ENCODE data around the gene DFFA.

DFFA gene, protein sequence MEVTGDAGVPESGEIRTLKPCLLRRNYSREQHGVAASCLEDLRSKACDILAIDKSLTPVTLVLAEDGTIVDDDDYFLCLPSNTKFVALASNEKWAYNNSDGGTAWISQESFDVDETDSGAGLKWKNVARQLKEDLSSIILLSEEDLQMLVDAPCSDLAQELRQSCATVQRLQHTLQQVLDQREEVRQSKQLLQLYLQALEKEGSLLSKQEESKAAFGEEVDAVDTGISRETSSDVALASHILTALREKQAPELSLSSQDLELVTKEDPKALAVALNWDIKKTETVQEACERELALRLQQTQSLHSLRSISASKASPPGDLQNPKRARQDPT

DNA sequence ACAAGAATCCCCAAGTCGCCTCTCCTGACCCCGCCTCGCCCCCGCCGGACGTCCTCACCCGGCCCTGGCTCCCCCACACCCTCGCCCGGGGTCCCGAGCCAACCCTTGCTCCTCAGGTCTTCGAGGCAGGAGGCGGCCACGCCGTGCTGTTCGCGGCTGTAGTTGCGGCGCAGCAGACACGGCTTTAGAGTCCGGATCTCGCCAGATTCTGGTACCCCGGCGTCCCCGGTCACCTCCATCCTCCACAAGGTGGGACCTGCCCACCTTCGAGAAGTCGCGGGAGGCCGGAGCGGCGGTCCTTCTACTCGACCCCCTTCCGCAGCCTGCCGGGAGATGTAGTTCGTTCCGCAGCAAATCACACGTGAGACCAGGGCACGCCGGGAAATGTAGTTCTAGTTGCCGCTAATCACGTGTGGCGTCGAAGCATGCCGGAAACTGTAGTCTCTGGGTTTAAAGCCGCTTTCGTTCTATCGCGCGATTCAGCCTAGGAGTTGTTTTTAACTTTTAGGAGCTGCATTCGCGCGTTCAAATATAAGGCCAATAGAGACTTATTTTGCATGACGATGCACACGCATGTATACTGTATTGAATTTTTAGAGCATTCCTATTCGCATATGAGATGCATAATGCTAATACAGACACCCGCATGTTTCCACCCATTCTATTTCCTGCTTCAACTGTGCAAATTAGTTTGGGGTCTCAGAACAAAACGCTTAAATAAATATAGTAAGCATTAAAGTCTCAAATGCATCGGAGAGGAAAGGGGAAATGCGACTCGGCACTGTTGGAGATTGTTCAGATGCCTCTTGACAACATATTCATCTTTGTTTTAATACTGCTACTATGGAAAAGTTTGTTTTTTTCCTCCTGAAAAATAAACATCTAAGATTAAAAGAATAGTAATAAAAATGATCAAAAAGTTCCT is at the start of gene DFFA:
Gene DFFA (minus strand): TSS at position 310 of the 925 bp plus-strand sequence. CDS start 71 bp downstream, at position 239.
- peak; percentile 94 for DNase-seq (ENCODE audit: insufficient read length, low spot score)
- peak; percentile 82 for FAIRE-seq

- FAIRE-seq (no peak), DNase-seq (ENCODE audit: insufficient read length, low spot score) (no peak)
Observed at GRCh38 chr1:10521537-10522157, 49.3 kb upstream of the DFFA start.

DNA sequence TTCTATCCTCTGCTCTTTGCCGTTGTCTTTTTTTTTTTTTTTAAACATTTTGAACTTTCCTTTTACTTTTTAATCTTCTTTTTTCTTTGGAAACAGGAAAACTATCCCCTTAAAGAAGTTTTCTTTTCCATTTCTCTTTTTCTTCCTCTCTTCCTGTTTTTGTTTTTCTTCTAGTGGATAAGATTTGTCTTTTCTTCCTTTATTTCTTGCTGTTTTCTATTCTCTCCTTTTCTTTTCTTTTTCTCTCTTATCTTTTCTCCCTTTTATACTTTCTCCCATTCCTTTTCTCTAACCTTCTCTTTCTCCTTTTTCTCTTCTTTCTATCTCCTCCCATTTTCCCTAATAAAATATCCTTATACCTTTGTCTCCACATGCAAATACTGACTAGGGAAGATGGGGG is 48.6 kb upstream of the DFFA start:
- DNase-seq (ENCODE audit: insufficient read length, low spot score) (no peak), FAIRE-seq (no peak)

- FAIRE-seq, result no peak
- no peak for DNase-seq (ENCODE audit: insufficient read length, low spot score)
Observed at GRCh38 chr1:10520497-10520896, 48.2 kb upstream of the DFFA start.

DNA sequence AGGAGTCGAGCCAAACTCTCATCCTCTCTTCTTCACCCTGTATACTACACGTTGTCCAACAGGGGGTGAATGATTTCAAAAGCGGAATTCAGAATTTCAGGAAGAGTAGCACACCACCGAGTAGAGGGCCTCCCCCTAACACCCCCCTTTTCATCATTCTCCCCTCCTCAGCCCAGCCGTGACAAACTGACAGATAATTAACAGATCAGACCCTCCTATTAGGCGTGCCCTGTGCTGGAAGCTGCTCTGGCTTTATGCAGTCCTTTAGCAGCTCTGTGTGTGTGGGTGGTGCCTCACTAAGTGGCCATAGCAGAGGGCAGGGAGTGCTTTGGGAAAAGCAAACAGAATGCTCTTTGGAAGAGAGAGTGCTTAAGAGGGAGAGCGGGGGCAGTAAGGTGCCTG is 46.7 kb upstream of the DFFA start:
- DNase-seq (ENCODE audit: insufficient read length, low spot score) (no peak), FAIRE-seq (no peak)

- DNase-seq (ENCODE audit: insufficient read length, low spot score), result no peak
- FAIRE-seq, result no peak
Observed at GRCh38 chr1:10517677-10517982, 45.3 kb upstream of the DFFA start.

GRCh38 chr1:10516925-10517676 is 44.8 kb upstream of the DFFA start:
- FAIRE-seq (no peak), DNase-seq (ENCODE audit: insufficient read length, low spot score) (no peak)

DNA sequence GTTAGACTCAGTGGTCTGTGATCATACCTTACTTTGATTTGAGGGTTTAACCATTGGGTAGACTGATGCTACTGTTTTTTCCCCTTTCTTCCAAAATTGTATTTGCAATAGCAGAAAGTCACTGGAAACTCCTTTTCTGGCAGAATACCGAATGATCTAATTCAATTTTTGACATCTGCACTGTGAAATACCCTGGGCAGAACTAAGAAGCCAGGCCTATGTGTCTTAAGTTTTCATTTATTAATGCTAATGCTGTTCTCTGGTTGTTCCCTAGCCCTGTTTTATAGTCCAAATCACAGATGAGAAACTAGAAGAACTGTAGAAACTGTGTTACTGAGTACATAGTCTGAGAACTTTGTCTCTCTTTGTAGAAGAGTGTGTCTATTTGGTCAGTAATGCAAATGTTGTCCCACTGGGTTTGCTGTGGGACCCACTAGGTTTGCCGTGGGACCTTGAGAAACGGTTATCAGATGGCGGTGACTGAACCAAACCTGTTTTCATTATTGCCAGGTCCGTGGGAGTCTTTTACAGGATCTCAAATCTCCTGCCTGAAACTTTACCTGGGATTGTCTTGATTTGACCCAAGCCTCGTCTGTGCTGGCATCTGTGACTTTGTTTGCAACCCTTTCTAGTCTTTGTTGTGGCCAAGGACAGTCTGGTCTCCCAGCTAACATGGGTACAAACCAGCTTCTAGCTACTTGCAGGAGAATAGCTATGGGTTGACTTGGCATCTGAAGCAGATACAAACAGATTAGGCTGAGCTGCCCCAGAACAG is 43.8 kb upstream of the DFFA start:
- no peak for DNase-seq (ENCODE audit: insufficient read length, low spot score)
- no peak for FAIRE-seq

DNA sequence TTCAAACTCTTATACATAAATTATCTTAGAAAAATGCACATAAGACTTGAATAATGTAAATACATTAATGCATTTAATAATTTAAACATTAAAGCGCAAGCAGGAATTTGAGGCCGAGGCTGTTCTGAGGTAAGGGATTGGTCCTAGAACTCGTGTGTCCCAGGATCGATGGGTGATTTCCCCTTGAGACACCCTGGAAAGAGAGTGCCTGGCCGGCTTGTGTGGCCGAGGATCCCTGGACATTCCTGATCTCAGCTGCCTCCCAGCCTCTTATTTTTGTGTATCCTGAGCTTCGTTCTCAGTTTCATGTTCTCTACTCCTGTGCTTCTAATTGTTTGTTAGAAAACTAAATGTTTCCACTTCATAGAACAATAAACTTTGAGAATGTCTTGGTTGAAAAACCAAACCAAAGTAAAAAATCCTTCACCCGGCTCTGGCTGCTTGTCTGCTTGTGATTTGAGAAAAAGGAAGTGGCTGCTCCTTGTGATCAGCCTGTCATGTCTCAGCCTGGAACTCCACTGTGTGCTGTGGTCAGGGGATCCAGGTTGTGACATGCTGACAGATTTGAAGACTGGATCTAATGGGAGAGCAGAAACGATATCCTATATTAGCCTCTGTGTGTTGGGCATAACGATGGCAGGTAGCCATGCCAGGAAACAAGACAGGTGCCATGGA is 43.1 kb upstream of the DFFA start:
- FAIRE-seq, result no peak
- no peak for DNase-seq (ENCODE audit: insufficient read length, low spot score)

- DNase-seq (ENCODE audit: insufficient read length, low spot score) (no peak), FAIRE-seq (no peak)
Observed at GRCh38 chr1:10514490-10515235, 42.3 kb upstream of the DFFA start.

DNA sequence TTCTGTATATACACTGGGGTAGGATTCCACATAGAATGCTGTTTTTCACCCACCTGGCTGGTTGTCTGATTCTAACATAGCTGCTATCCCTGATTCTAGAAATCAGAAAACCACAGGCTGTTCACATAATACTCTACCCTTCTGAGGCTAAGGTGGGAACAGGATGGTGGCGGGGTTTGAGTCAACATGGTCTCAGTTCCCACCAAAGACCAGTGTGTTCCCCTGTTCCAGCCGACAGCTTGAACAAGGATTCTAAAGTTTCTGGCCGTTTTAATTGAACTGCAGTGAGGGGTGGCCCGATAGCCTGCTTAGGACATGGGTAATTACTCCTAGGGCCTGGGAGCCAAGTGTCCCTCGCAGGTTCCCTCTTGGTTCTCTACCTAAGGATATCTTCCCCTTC is 40.9 kb upstream of the DFFA start:
- DNase-seq (ENCODE audit: insufficient read length, low spot score), result no peak
- no peak for FAIRE-seq

GRCh38 chr1:10511494-10511885 is 39.2 kb upstream of the DFFA start:
- DNase-seq (ENCODE audit: insufficient read length, low spot score) (no peak), FAIRE-seq (no peak)

- DNase-seq (ENCODE audit: insufficient read length, low spot score), result peak; percentile 61
- FAIRE-seq, result peak; percentile 67
Observed at GRCh38 chr1:10510520-10511493, 38.5 kb upstream of the DFFA start.

DNA sequence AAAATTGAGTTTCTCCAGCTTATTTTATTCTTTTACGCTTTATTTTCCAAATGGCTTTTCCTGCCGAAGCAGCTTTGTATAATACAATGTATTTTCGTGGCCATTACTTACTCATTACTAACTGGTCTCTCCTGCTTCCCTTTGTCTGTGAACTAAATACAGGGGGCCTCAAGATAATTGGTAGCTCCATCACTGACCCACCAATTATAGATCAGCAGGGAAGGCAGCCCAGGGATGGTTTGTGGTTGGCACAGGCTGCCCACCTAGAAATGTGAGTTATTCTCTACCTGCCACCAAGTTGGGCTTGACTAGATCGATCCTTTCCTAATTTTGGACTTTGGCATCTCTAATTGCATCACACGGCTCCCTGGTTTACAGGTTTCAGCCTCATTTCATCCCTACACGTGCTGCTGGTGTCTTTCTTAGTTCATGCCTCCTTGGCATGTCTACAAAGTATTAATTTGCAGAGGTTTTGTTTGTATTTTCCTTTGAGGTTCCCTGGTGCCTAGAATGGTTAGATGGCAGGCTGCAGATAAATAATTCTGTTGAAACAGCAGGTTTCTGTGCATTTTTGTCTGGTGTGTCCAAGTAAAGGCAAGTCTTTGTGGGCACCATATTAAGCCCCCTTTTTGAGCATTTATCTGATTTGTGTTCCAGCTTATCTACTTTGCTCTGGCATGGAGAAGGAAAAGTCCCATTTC is 37.6 kb upstream of the DFFA start:
- DNase-seq (ENCODE audit: insufficient read length, low spot score), result no peak
- FAIRE-seq, result no peak

DNA sequence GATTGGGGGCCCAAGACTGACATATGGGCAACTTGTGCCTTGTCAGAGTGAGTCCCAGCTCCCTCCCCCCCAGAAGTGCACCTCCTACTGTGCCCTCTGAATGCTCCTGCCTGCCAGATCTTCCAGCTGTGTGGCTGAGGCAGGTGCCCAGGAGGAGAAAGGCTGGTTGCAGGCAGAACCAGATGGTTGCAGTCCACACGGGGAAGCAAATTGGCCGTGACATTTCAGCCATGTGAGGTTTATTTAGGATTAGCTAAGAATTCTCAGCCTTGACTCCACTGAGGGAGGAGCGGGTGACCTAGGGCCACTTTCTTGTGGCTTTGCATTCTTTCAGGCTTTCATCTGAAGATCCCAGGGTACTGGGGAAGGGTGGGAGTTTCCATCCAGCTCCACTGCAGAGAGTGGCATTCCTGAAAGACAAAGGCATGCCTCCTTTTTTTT is 36.2 kb upstream of the DFFA start:
- DNase-seq (ENCODE audit: insufficient read length, low spot score) (peak; percentile 29), FAIRE-seq (no peak)

- DNase-seq (ENCODE audit: insufficient read length, low spot score) (peak; percentile 63), FAIRE-seq (no peak)
Observed at GRCh38 chr1:10507111-10507879, 35.0 kb upstream of the DFFA start.
